Gastrocnemius medialis (tissue), 4 donors: Measurements from ENCODE around the gene FBXL16. TPM values are rescaled to one million over a fixed set of nuclear protein-coding genes. Genes with fewer than 3 reads are reported as not detected.

Source experiments
- ATAC-seq, 2 donors: fragments of 150-250 bp; one replicate each; pipeline ENCODE4 v1.9.1; 2016
- DNase-seq, 2 donors: peaks; one replicate each; pipeline ENCODE4 v3.0.0-alpha.2; 2019
- H3K27ac ChIP-seq, 4 donors: fragments of 200-600 bp; sonication (generic); 1 replicate in 1 of 4; 2 replicates in 3 of 4; pipeline ENCODE4 v1.5.1; 2016 to 2018; ENCODE audit warnings: mild to moderate bottlenecking in 2 of 4, moderate library complexity in 1 of 4
- H3K27me3 ChIP-seq, 3 donors: fragments of 200-600 bp; sonication (generic) in 2 of 3; 1 replicate in 1 of 3; 2 replicates in 2 of 3; pipeline versions ENCODE4 v1.5.1 to v1.6.0; 2016 to 2019; ENCODE audit warnings: mild to moderate bottlenecking in 1 of 3, moderate library complexity in 1 of 3
- H3K36me3 ChIP-seq, 2 donors: fragments of 200-600 bp; sonication (generic) in 1 of 2; one replicate each; pipeline ENCODE4 v1.5.1; 2017 to 2018
- H3K4me1 ChIP-seq, 2 donors: fragments of 200-600 bp; sonication (generic) in 1 of 2; one replicate each; pipeline ENCODE4 v1.5.1; 2016 to 2017; ENCODE audit warnings: mild to moderate bottlenecking in 2 of 2
- H3K4me3 ChIP-seq, 4 donors: fragments of 200-600 bp; sonication (generic) in 3 of 4; 1 replicate in 1 of 4; 2 replicates in 3 of 4; pipeline ENCODE4 v1.5.1; 2016 to 2019; ENCODE audit warnings: mild to moderate bottlenecking in 2 of 4
- H3K9me3 ChIP-seq, 3 donors: fragments of 200-600 bp; sonication (generic) in 2 of 3; 1 replicate in 1 of 3; 2 replicates in 2 of 3; pipeline ENCODE4 v1.5.1; 2016 to 2019
- POLR2A ChIP-seq, 2 donors: fragments of 450-650 bp; IDR thresholded peaks; one replicate each; pipeline ENCODE4 v1.6.1; 2017; ENCODE audit warnings: antibody characterized with exemption in 2 of 2, mild to moderate bottlenecking in 2 of 2, moderate library complexity in 2 of 2
- in situ Hi-C, 4 donors: fragments of 200-750 bp; cut with MboI; loops; one replicate each; pipeline versions ENCODE4 v1.15.0 to v1.8.0; 2017; ENCODE audit warnings: low sequenced_read_pairs in 4 of 4
- intact Hi-C: fragments of 100-400 bp; cut with DNase I; formaldehyde crosslinking; loops from one replicate; pipeline ENCODE4 v1.15.1; 2023; ENCODE audit warnings: low total_unique reads
- total RNA-seq, 4 donors: library from RNA; depleted of rRNA; stranded (reverse); fragments of >200 nt; gene quantifications; one replicate each; pipeline versions ENCODE4 v1.1.0 to v1.2.3, GENCODE V29; 2016
- TF ChIP-seq, protein P1 (sequence below), 5 experiments: fragments of 450-650 bp in 3 of 5; fragments of 200-600 bp in 2 of 5; sonication (generic) in 2 of 5; IDR thresholded peaks in 4 of 5; conservative IDR thresholded peaks in 1 of 5; 1 replicate in 4 of 5; 2 replicates in 1 of 5; pipeline ENCODE4 v1.5.1; 2016 to 2019; ENCODE audit warnings: antibody characterized with exemption in 5 of 5, mild to moderate bottlenecking in 3 of 5, moderate library complexity in 3 of 5

Gene FBXL16
- total RNA-seq, 4 donors from 2014 or later = not detected

DNA sequence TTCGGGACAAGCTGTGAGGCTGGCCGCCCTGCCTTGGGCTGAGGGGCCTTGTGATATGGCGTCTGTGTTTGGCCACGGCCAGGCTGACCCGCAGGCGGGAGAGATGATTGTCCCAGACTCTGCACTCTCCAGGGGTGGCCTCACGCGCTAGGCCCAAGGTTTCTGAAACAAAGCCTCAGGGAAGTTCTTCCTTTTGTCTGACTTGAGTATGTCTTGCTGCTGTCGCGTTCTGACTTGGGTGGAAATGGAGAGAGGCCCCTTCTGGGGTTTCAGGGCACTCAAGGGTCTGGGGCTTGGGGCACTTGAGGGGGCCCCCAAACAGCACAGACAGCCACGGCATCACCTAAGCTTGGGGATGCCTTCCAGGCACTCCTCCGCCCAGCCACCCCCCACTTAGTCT, 5.5 kb upstream of the FBXL16 start:
- Histone ChIP-seq H3K27me3 (peaks cover 49 to 52% (median 50%) of the 10 kb centered on the region in 3 donors), H3K36me3 (no peaks in the 10 kb centered on the region), H3K27ac (no peak overlapping the region), H3K4me1 (peaks cover 8 to 11% of the 10 kb centered on the region in 2 donors), H3K9me3 (no peaks in the 10 kb centered on the region), H3K4me3 (no peak overlapping the region)
- no peak for DNase-seq
- intact Hi-C loops (loop anchor here (1.0 kb wide), 2 partner anchors 30 to 74 kb away; no protein-coding TSS in a partner anchor), in situ Hi-C loops (no loop called here)
- ATAC-seq = no peak
- TF ChIP-seq, protein P1, sequence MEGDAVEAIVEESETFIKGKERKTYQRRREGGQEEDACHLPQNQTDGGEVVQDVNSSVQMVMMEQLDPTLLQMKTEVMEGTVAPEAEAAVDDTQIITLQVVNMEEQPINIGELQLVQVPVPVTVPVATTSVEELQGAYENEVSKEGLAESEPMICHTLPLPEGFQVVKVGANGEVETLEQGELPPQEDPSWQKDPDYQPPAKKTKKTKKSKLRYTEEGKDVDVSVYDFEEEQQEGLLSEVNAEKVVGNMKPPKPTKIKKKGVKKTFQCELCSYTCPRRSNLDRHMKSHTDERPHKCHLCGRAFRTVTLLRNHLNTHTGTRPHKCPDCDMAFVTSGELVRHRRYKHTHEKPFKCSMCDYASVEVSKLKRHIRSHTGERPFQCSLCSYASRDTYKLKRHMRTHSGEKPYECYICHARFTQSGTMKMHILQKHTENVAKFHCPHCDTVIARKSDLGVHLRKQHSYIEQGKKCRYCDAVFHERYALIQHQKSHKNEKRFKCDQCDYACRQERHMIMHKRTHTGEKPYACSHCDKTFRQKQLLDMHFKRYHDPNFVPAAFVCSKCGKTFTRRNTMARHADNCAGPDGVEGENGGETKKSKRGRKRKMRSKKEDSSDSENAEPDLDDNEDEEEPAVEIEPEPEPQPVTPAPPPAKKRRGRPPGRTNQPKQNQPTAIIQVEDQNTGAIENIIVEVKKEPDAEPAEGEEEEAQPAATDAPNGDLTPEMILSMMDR (IDR thresholded peaks at IDR 0.05 in 4 of 5, conservative IDR thresholded peaks at IDR 0.05 in 1 of 5) = no peak
- TF ChIP-seq POLR2A (IDR thresholded peaks at IDR 0.05) = no peak

DNA sequence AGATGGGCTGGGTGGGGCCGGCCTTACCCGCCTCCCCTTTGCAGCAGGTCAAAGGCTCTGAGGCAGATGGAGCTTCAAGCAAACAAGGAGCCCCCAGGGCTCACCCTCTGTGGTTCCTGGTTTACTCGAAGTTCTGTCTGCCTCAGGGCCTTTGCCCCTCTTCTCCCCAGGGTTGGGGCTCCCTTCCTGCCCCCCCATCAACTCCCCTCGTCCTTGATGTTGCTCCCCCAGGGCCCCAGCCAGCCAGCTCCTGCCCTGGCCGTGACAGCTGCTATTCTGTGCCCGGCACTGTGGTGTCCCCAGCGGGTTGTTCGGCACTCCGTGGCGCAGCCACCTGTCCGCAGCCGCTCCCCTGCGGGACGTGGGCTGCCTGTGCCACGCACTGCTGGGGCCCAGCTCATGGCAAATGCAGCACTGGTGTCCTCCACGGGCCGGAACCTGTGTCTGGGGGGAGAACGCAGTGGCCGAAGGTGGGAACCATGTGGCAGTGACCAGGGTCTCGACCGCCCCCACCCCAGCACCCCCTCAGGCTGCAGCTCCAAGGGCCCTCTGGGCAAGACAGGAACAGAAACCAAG, 5.0 kb upstream of the FBXL16 start:
- H3K9me3 ChIP-seq = no peaks in the 10 kb centered on the region
- H3K4me3 ChIP-seq = no peak overlapping the region
- ATAC-seq (no peak), DNase-seq (no peak)
- no peak overlapping the region for H3K27ac ChIP-seq
- peaks cover 49 to 53% (median 51%) of the 10 kb centered on the region in 3 donors for H3K27me3 ChIP-seq
- intact Hi-C loops = loop anchor here (1.0 kb wide), 2 partner anchors 31 to 75 kb away; no protein-coding TSS in a partner anchor
- TF ChIP-seq, protein P1 (IDR thresholded peaks at IDR 0.05 in 4 of 5, conservative IDR thresholded peaks at IDR 0.05 in 1 of 5) = no peak
- no peak for TF ChIP-seq POLR2A (IDR thresholded peaks at IDR 0.05)
- H3K4me1 ChIP-seq = peaks cover 3 to 7% of the 10 kb centered on the region in 2 donors
- in situ Hi-C loops = no loop called here
- no peaks in the 10 kb centered on the region for H3K36me3 ChIP-seq

DNA sequence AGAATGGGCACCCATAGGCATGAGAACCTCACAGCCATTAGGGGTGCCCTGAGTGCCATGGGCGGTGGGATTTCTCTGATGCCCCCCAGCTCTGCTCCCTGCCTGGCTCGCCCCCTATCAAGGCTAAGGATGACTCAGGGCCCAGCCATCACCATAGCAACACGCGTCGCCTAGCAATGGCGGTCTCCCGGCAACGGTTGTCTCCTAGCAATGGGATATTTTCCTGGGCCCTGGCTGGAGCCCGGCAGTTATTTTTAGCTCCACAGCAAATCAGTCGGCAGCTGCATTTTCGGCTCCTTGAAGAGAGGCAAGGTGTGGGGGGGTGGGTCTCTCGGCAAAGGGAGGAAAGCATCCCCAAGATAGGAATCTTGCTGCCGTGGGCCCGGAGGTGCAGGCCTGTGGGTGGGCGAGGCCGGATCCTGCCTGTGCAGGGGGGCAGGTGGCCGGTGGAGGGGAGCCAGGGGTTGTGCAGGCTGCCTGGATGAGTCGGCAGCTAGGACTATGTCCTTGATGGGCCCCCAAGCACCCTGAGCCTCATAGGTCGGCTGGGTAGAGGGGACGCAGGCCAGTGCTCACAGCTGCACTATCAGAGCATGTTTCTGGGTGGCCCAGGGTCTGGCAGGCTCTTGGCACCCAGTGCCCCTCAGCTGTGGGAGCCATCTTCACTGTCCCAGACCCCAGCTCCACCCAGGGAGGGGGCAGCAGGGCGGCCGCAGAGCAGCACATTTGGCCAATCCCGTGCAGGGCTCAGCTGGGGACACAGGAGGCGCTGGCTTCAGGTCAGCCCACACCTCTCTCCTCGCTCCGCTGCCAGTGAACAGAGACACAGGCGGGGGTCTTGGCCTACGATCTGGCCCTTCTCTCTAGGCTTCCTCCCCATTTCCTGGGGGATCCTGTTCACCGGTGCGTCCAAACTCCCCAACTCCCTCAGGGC, 4.2 kb upstream of the FBXL16 start:
- Histone ChIP-seq H3K4me3 (no peak overlapping the region), H3K27me3 (peaks cover 52 to 56% (median 55%) of the 10 kb centered on the region in 3 donors), H3K27ac (no peak overlapping the region), H3K36me3 (no peaks in the 10 kb centered on the region), H3K4me1 (peaks cover 3 to 7% of the 10 kb centered on the region in 2 donors), H3K9me3 (no peaks in the 10 kb centered on the region)
- no peak for TF ChIP-seq POLR2A (IDR thresholded peaks at IDR 0.05)
- TF ChIP-seq, protein P1 (IDR thresholded peaks at IDR 0.05 in 4 of 5, conservative IDR thresholded peaks at IDR 0.05 in 1 of 5) = no peak
- in situ Hi-C loops (no loop called here), intact Hi-C loops (no loop called here)
- DNase-seq (no peak), ATAC-seq (no peak)

DNA sequence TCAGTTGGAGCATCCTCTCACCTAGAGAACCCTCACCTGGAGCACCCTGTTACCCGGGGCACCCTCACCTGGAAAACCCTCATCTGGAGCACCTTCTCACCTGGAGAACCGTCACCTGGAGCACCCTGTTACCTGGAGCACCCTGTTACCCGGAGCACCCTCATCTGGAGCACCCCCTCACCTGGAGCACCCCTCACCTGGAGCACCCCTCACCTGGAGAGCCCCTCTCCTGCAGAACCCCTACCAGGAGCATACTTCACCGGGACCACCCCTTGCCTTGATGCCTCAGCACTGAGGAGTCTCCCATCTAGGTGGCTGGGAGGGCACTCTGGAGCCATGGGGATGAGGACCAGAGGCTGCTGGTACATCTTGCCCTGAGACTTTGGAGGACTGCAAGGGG, 3.4 kb upstream of the FBXL16 start:
- Histone ChIP-seq H3K4me3 (no peak overlapping the region), H3K27me3 (peaks cover 59 to 65% (median 63%) of the 10 kb centered on the region in 3 donors), H3K4me1 (peaks cover 0 to 4% of the 10 kb centered on the region in 2 donors), H3K36me3 (no peaks in the 10 kb centered on the region), H3K9me3 (no peaks in the 10 kb centered on the region), H3K27ac (no peak overlapping the region)
- ATAC-seq (no peak), DNase-seq (no peak)
- intact Hi-C loops = no loop called here
- in situ Hi-C loops = no loop called here
- no peak for TF ChIP-seq POLR2A (IDR thresholded peaks at IDR 0.05)
- TF ChIP-seq, protein P1 (IDR thresholded peaks at IDR 0.05 in 4 of 5, conservative IDR thresholded peaks at IDR 0.05 in 1 of 5) = no peak
